Mesenteric fat pad (tissue), 1 donor: ENCODE results near the gene NCKAP5. TPM values are rescaled to one million over a fixed set of nuclear protein-coding genes. Genes with fewer than 3 reads are reported as not detected.

Experiments used
- DNase-seq: peaks from one replicate; pipeline ENCODE4 v3.0.0-alpha.2; 2020; ENCODE audit warnings: low spot score
- total RNA-seq: library from RNA; stranded (reverse); fragmentation: NEBNext Ultra II Directional; extraction: Animal tissue kit (Norgen Biotek cat#: 25700); gene quantifications from one replicate; pipeline ENCODE4 v1.2.1, GENCODE V29; 2021
- donor health status: DM: yes; HTN: yes; CAD: no.

The NCKAP5 gene
- total RNA-seq, 1 donor from 2014 or later = 1.7 TPM

- DNase-seq = no peak
Observed at GRCh38 chr2:133400411-133400810, 167.9 kb downstream of the NCKAP5 start.

- no peak for DNase-seq
Observed at GRCh38 chr2:133393895-133394294, 174.4 kb downstream of the NCKAP5 start.

- DNase-seq = no peak
Observed at GRCh38 chr2:133390156-133390555, 178.1 kb downstream of the NCKAP5 start.

GRCh38 chr2:133389569-133389968 is 178.7 kb downstream of the NCKAP5 start:
- no peak for DNase-seq

GRCh38 chr2:133382566-133382965 is 185.7 kb downstream of the NCKAP5 start:
- DNase-seq = no peak

- no peak for DNase-seq
Observed at GRCh38 chr2:133380991-133381390, 187.3 kb downstream of the NCKAP5 start.

GRCh38 chr2:133378928-133379549 is 189.2 kb downstream of the NCKAP5 start:
- no peak for DNase-seq

- DNase-seq = no peak
Observed at GRCh38 chr2:133378386-133378785, 189.9 kb downstream of the NCKAP5 start.

GRCh38 chr2:133377599-133377998 is 190.7 kb downstream of the NCKAP5 start:
- DNase-seq = no peak

- no peak for DNase-seq
Observed at GRCh38 chr2:133377021-133377481, 191.2 kb downstream of the NCKAP5 start.

- DNase-seq = no peak
Observed at GRCh38 chr2:133374781-133375180, 193.5 kb downstream of the NCKAP5 start.

GRCh38 chr2:133371286-133371685 is 197.0 kb downstream of the NCKAP5 start:
- no peak for DNase-seq

GRCh38 chr2:133369901-133370658 is 198.2 kb downstream of the NCKAP5 start:
- DNase-seq = no peak

- no peak for DNase-seq
Observed at GRCh38 chr2:133365117-133365516, 203.1 kb downstream of the NCKAP5 start.

- no peak for DNase-seq
Observed at GRCh38 chr2:133364636-133365035, 203.6 kb downstream of the NCKAP5 start.

- no peak for DNase-seq
Observed at GRCh38 chr2:133363884-133364283, 204.4 kb downstream of the NCKAP5 start.

- DNase-seq = no peak
Observed at GRCh38 chr2:133362061-133362476, 206.2 kb downstream of the NCKAP5 start.

GRCh38 chr2:133360882-133361281 is 207.4 kb downstream of the NCKAP5 start:
- DNase-seq = no peak

GRCh38 chr2:133360190-133360589 is 208.1 kb downstream of the NCKAP5 start:
- no peak for DNase-seq

- no peak for DNase-seq
Observed at GRCh38 chr2:133352719-133353118, 215.5 kb downstream of the NCKAP5 start.

- DNase-seq = no peak
Observed at GRCh38 chr2:133346654-133347053, 221.6 kb downstream of the NCKAP5 start.

GRCh38 chr2:133345638-133346037 is 222.6 kb downstream of the NCKAP5 start:
- no peak for DNase-seq

GRCh38 chr2:133344849-133345248 is 223.4 kb downstream of the NCKAP5 start:
- DNase-seq = no peak
